Uterus (tissue), 2 donors: ENCODE results near the gene SPATA6.
"Not testable (repeated sequence)": the region's sequence is repeated elsewhere in the genome, so short reads cannot be mapped to it uniquely, and the experiment has no call there.

Experiments
- CTCF ChIP-seq, 4 experiments: fragments of 200-600 bp in 2 of 4; fragments of 450-650 bp in 2 of 4; sonication (generic) in 2 of 4; IDR thresholded peaks; one replicate each; pipeline ENCODE4 v1.5.1; 2016 to 2019; ENCODE audit warnings: antibody characterized with exemption in 4 of 4, mild to moderate bottlenecking in 2 of 4, moderate library complexity in 1 of 4
- POLR2A ChIP-seq, 2 donors: fragments of 450-650 bp; IDR thresholded peaks; one replicate each; pipeline ENCODE4 v1.6.1; 2016; ENCODE audit warnings: antibody characterized with exemption in 2 of 2, mild to moderate bottlenecking in 1 of 2, moderate library complexity in 1 of 2

GRCh38 chr1:48311829-48312228 is 160.2 kb downstream of the SPATA6 start:
- TF ChIP-seq CTCF, POLR2A (IDR thresholded peaks at IDR 0.05): not testable (repeated sequence)
